IMR-90 (cell line): ENCODE results near the gene GSTM1. TPM values are rescaled to one million over a fixed set of nuclear protein-coding genes. Genes with fewer than 3 reads are reported as not detected.

Experiments
- ATAC-seq: fragments of 200-7000 bp; cut with Tn5 transposase; 2 replicates; pipeline ENCODE4 v1.9.1; 2020; ENCODE audit warnings: low read depth, mild to moderate bottlenecking, moderate library complexity
- BruUV-seq: library from RNA; stranded (reverse); fragments of 400-500 nt; replicated peaks from 2 replicates; lab custom pipeline; 2021; lab: Mats Ljungman, UMichigan
- CTCF ChIA-PET: fragments of 300-600 bp; formaldehyde crosslinking; extraction: SDS; loops from one replicate; lab custom pipeline; 2021; ENCODE audit warnings: antibody characterized with exemption; lab: Yijun Ruan, JAX
- POLR2A ChIA-PET: fragments of 300-600 bp; sonication (Branson Sonifier 250); formaldehyde crosslinking; loops from one replicate; lab custom pipeline; 2022; ENCODE audit warnings: antibody characterized with exemption; ENCODE audit not compliant: unreplicated experiment; lab: Charles Lee
- DNase-seq: peaks from one replicate; pipeline ENCODE4 v3.0.0; 2013
- H2AFZ ChIP-seq: replicated peaks from 2 replicates; pipeline ENCODE3; 2013; ENCODE audit warnings: low read length, mild to moderate bottlenecking; ENCODE audit not compliant: poor library complexity
- H2AK5ac ChIP-seq: 2 replicates; pipeline ENCODE4 v1.6.1; 2013; ENCODE audit warnings: low read depth, low read length, inconsistent platforms
- H2AK9ac ChIP-seq: replicated peaks from 2 replicates; pipeline ENCODE3; 2013; ENCODE audit warnings: mild to moderate bottlenecking, low read depth, low read length, moderate library complexity; ENCODE audit not compliant: poor library complexity
- H2BK120ac ChIP-seq: 2 replicates; pipeline ENCODE4 v1.6.1; 2013; ENCODE audit warnings: low read depth, low read length, inconsistent platforms
- H2BK15ac ChIP-seq: 3 replicates; pipeline ENCODE4 v1.6.1; 2013; ENCODE audit warnings: low read depth, low read length, inconsistent platforms
- H2BK20ac ChIP-seq: 2 replicates; pipeline ENCODE4 v1.6.1; 2013; ENCODE audit warnings: low read depth, mild to moderate bottlenecking, inconsistent platforms, low read length, moderate library complexity
- H2BK5ac ChIP-seq: 2 replicates; pipeline ENCODE4 v1.6.1; 2013; ENCODE audit warnings: mild to moderate bottlenecking, low read depth, low read length, inconsistent platforms; ENCODE audit not compliant: poor library complexity, severe bottlenecking
- H3K14ac ChIP-seq: replicated peaks from 2 replicates; pipeline ENCODE4 v1.6.1; 2013; ENCODE audit warnings: low read depth, low read length, inconsistent platforms
- H3K18ac ChIP-seq: 2 replicates; pipeline ENCODE4 v1.6.1; 2013; ENCODE audit warnings: low read depth, low read length, control low read depth
- H3K23ac ChIP-seq: 2 replicates; pipeline ENCODE4 v1.6.1; 2013; ENCODE audit warnings: low read depth, low read length, inconsistent platforms
- H3K27ac ChIP-seq: 2 replicates; pipeline ENCODE4 v1.5.1; 2013; ENCODE audit warnings: mild to moderate bottlenecking, control low read depth, low read length; ENCODE audit not compliant: insufficient read depth
- H3K27me3 ChIP-seq: 2 replicates; pipeline ENCODE4 v1.6.1; 2013; ENCODE audit warnings: low read length; ENCODE audit not compliant: control insufficient read depth, insufficient read depth
- H3K36me3 ChIP-seq: 2 replicates; pipeline ENCODE4 v1.6.1; 2013; ENCODE audit warnings: low read length, mixed read lengths; ENCODE audit not compliant: control insufficient read depth, insufficient read depth
- H3K4ac ChIP-seq: 2 replicates; pipeline ENCODE4 v1.6.1; 2013; ENCODE audit warnings: low read depth, low read length, inconsistent platforms
- H3K4me1 ChIP-seq: 2 replicates; pipeline ENCODE4 v1.6.1; 2013; ENCODE audit warnings: low read length, mixed read lengths; ENCODE audit not compliant: control insufficient read depth, insufficient read depth
- H3K4me2 ChIP-seq: 2 replicates; pipeline ENCODE4 v1.6.1; 2013; ENCODE audit warnings: low read depth, mild to moderate bottlenecking, control low read depth, low read length, moderate library complexity
- H3K4me3 ChIP-seq: 2 replicates; pipeline ENCODE4 v1.5.1; 2013; ENCODE audit warnings: low read depth, mild to moderate bottlenecking, control low read depth, low read length, moderate library complexity; ENCODE audit not compliant: insufficient read depth
- H3K56ac ChIP-seq: 2 replicates; pipeline ENCODE4 v1.6.1; 2013; ENCODE audit warnings: low read length, inconsistent platforms; ENCODE audit not compliant: insufficient read depth; ENCODE audit errors: extremely low read depth
- H3K79me1 ChIP-seq, 2 experiments: 2 replicates each; pipeline ENCODE4 v1.6.1; 2013; ENCODE audit warnings: low read length in 2 of 2, inconsistent platforms in 1 of 2, low read depth in 1 of 2
- H3K9ac ChIP-seq: 2 replicates; pipeline ENCODE4 v1.6.1; 2013; ENCODE audit warnings: low read depth, low read length, control low read depth
- H3K9me1 ChIP-seq: 2 replicates; pipeline ENCODE4 v1.6.1; 2013; ENCODE audit warnings: low read length, inconsistent platforms; ENCODE audit not compliant: insufficient read depth
- H3K9me3 ChIP-seq: 2 replicates; pipeline ENCODE4 v1.6.1; 2013; ENCODE audit warnings: low read length; ENCODE audit not compliant: control insufficient read depth, insufficient read depth
- H4K20me1 ChIP-seq: 2 replicates; pipeline ENCODE4 v1.6.1; 2013; ENCODE audit warnings: low read length, inconsistent platforms; ENCODE audit not compliant: insufficient read depth
- H4K5ac ChIP-seq: 2 replicates; pipeline ENCODE4 v1.6.1; 2013; ENCODE audit warnings: mild to moderate bottlenecking, low read depth, low read length, control low read depth
- H4K8ac ChIP-seq, 2 experiments: 2 replicates each; pipeline ENCODE4 v1.6.1; 2013; ENCODE audit warnings: low read depth in 2 of 2, low read length in 2 of 2, control low read depth in 1 of 2, inconsistent platforms in 1 of 2
- H4K91ac ChIP-seq: 2 replicates; pipeline ENCODE4 v1.6.1; 2013; ENCODE audit warnings: low read depth, low read length, inconsistent platforms; ENCODE audit not compliant: insufficient read depth
- BHLHE40 ChIP-seq: fragments of 150-350 bp; IDR thresholded peaks from 2 replicates; pipeline ENCODE4 v1.6.1; 2016; ENCODE audit warnings: mild to moderate bottlenecking, low read depth, low read length
- CEBPB ChIP-seq: IDR thresholded peaks from 2 replicates; pipeline ENCODE4 v1.6.1; 2012; ENCODE audit warnings: low read depth, low read length, improper control_type of control experiment
- CHD1 ChIP-seq: IDR thresholded peaks from 2 replicates; pipeline ENCODE4 v1.6.1; 2012; ENCODE audit warnings: low read depth, low read length, improper control_type of control experiment
- FOS ChIP-seq: fragments of 150-350 bp; IDR thresholded peaks from 2 replicates; pipeline ENCODE4 v1.6.1; 2016; ENCODE audit warnings: low read depth, low read length
- MAFK ChIP-seq: IDR thresholded peaks from 2 replicates; pipeline ENCODE4 v1.6.1; 2012; ENCODE audit warnings: low read depth, low read length, improper control_type of control experiment
- MAZ ChIP-seq: IDR thresholded peaks from 2 replicates; pipeline ENCODE4 v1.6.1; 2012; ENCODE audit warnings: low read depth, mild to moderate bottlenecking, low read length, improper control_type of control experiment, moderate library complexity, borderline replicate concordance
- MXI1 ChIP-seq: IDR thresholded peaks from 2 replicates; pipeline ENCODE4 v1.6.1; 2012; ENCODE audit warnings: low read depth, mild to moderate bottlenecking, low read length, moderate library complexity, borderline replicate concordance
- NFE2L2 ChIP-seq: fragments of 150-350 bp; IDR thresholded peaks from 2 replicates; pipeline ENCODE4 v1.6.1; 2016; ENCODE audit warnings: low read depth, mild to moderate bottlenecking, low read length
- POLR2A ChIP-seq: IDR thresholded peaks from 2 replicates; pipeline ENCODE4 v1.6.1; 2012; ENCODE audit warnings: mild to moderate bottlenecking, low read depth, low read length
- RAD21 ChIP-seq: IDR thresholded peaks from 2 replicates; pipeline ENCODE4 v1.6.1; 2012; ENCODE audit warnings: low read length, improper control_type of control experiment
- RCOR1 ChIP-seq: IDR thresholded peaks from 2 replicates; pipeline ENCODE4 v1.6.1; 2012; ENCODE audit warnings: mild to moderate bottlenecking, low read length, improper control_type of control experiment; ENCODE audit not compliant: insufficient replicate concordance
- RFX5 ChIP-seq: IDR thresholded peaks from 2 replicates; pipeline ENCODE4 v1.8.0; 2012; ENCODE audit warnings: low read depth, mild to moderate bottlenecking, low read length, moderate library complexity
- SMC3 ChIP-seq: fragments of 150-350 bp; IDR thresholded peaks from 2 replicates; pipeline ENCODE4 v1.6.1; 2016; ENCODE audit warnings: low read depth, mild to moderate bottlenecking, antibody characterized with exemption, low read length, moderate library complexity
- WGBS, 2 experiments: methylation state at CpG; one replicate each; pipeline versions ENCODE4 v1.1.5 to v1.1.7; 2013; ENCODE audit warnings: missing lambda C conversion rate in 2 of 2; ENCODE audit not compliant: insufficient read length in 1 of 2; ENCODE audit errors: extremely low coverage in 2 of 2; 5-methylcytosine and 5-hydroxymethylcytosine counted together
- dilution Hi-C: fragments of 300-500 bp; cut with HindIII; formaldehyde crosslinking; loops from one replicate; pipeline ENCODE4 v1.14.3; 2018; ENCODE audit warnings: low sequenced_read_pairs; ENCODE audit not compliant: unreplicated experiment
- in situ Hi-C: fragments of 300-500 bp; cut with MboI; formaldehyde crosslinking; loops from 3 replicates; pipeline ENCODE4 v1.14.3; 2019; ENCODE audit warnings: low sequenced_read_pairs, inconsistent platforms, mixed read lengths
- intact Hi-C: fragments of 100-400 bp; cut with micrococcal nuclease; formaldehyde crosslinking; loops from 2 replicates; pipeline ENCODE4 v1.10.0; 2022
- polyA plus RNA-seq, 3 experiments: library from polyadenylated mRNA; depleted of rRNA; stranded (reverse); fragments of >200 nt; gene quantifications; 2 replicates each; pipeline ENCODE4 v1.2.3, GENCODE V29; 2012; ENCODE audit warnings: low replicate concordance in 1 of 3
- total RNA-seq: library from RNA; depleted of rRNA; stranded (reverse); fragments of >200 nt; gene quantifications from 2 replicates; pipeline ENCODE4 v1.2.3, GENCODE V29; 2012
- TF ChIP-seq, protein P1 (sequence below): conservative IDR thresholded peaks from 2 replicates; pipeline ENCODE4 v1.5.1; 2012; ENCODE audit warnings: mild to moderate bottlenecking, low read depth, low read length, improper control_type of control experiment
- TF ChIP-seq, protein P2 (sequence below): fragments of 150-350 bp; IDR thresholded peaks from 2 replicates; pipeline ENCODE4 v1.6.1; 2017; ENCODE audit warnings: mild to moderate bottlenecking, antibody characterized with exemption, low read length, low read depth
- TF ChIP-seq, protein P3 (sequence below): fragments of 150-350 bp; IDR thresholded peaks from 2 replicates; pipeline ENCODE4 v1.6.1; 2016; ENCODE audit warnings: low read depth, mild to moderate bottlenecking, low read length, moderate library complexity, borderline replicate concordance

GSTM1 gene
- total and polyA plus RNA-seq, 2 of the 4 experiments (the other 2 are of a cell fraction), result not detected

DNA sequence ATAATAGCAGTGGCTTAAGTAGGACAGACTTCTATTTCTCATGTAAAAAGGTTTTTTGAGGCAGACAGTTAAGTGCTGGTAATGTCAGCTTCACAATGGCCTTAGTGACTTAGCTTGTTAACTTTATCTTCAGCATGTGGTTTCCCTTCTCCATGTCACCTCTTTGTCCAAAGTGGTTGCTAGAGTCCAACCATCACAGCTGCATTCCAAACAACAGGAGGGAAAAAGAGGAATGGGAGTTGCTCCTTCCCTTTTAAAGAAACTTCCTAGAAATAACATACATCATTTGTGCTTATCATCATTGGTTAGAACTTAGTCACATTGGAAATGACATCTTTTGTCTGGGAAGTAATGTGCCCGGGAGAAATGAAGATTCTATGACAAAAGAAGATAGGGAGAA lies 34.4 kb downstream of the GSTM1 start:
- Histone ChIP-seq H3K36me3 (no peaks in the 10 kb centered on the region), H2BK120ac (peak overlapping the region; percentile 16; the same call in 1 of the 2 replicates), H3K79me1 (no peaks in the 10 kb centered on the region), H4K20me1 (no peaks in the 10 kb centered on the region), H2AK9ac (no peak overlapping the region), H2AFZ (no peak overlapping the region), H2AK5ac (no peak overlapping the region), H3K27me3 (peaks cover 3% of the 10 kb centered on the region), H3K4me2 (no peak overlapping the region), H3K56ac (no peak overlapping the region), H3K4me1 (peaks cover 8% of the 10 kb centered on the region; the same call in 1 of the 2 replicates), H3K18ac (no peak overlapping the region), H3K4me3 (no peak overlapping the region), H3K14ac (no peak overlapping the region), H3K9ac (no peak overlapping the region), H2BK20ac (no peak overlapping the region), H3K23ac (no peak overlapping the region), H4K91ac (no peak overlapping the region), H3K9me3 (no peaks in the 10 kb centered on the region; the same call in 1 of the 2 replicates), H4K5ac (no peak overlapping the region), H3K9me1 (0 out of 2 replicates have a peak, but pooled peaks cover 3% of the 10 kb centered on the region), H3K4ac (no peak overlapping the region), H4K8ac (no peak overlapping the region), H3K27ac (no peak overlapping the region), H2BK15ac (no peak overlapping the region; the same call in 2 of the 3 replicates), H2BK5ac (no peak overlapping the region)
- intact Hi-C loops (loop anchor here (5.0 kb wide), 1 partner anchor 45 kb away; no protein-coding TSS in a partner anchor), dilution Hi-C loops (no loop called here), in situ Hi-C loops (no loop called here)
- no CpG with 5 or more reads among the region's 1 CpG for WGBS, 2 experiments
- POLR2A ChIA-PET, result interaction anchor here (0.6 kb wide), 1 partner anchor 56 kb away, joined by 3 read pairs; no protein-coding TSS in a partner anchor
- no peak for DNase-seq
- CTCF ChIA-PET, result interaction anchor here (1.1 kb wide), 1 partner anchor 176 kb away, joined by 3 read pairs; no protein-coding TSS in a partner anchor
- TF ChIP-seq MXI1 (no peak), MAZ (no peak), RAD21 (no peak), FOS (no peak), CHD1 (no peak), CEBPB (no peak), BHLHE40 (no peak), MAFK (no peak), RCOR1 (no peak), NFE2L2 (no peak), SMC3 (no peak), RFX5 (no peak), POLR2A (no peak)
- TF ChIP-seq, protein P1, sequence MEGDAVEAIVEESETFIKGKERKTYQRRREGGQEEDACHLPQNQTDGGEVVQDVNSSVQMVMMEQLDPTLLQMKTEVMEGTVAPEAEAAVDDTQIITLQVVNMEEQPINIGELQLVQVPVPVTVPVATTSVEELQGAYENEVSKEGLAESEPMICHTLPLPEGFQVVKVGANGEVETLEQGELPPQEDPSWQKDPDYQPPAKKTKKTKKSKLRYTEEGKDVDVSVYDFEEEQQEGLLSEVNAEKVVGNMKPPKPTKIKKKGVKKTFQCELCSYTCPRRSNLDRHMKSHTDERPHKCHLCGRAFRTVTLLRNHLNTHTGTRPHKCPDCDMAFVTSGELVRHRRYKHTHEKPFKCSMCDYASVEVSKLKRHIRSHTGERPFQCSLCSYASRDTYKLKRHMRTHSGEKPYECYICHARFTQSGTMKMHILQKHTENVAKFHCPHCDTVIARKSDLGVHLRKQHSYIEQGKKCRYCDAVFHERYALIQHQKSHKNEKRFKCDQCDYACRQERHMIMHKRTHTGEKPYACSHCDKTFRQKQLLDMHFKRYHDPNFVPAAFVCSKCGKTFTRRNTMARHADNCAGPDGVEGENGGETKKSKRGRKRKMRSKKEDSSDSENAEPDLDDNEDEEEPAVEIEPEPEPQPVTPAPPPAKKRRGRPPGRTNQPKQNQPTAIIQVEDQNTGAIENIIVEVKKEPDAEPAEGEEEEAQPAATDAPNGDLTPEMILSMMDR, result no peak
- TF ChIP-seq, protein P2, sequence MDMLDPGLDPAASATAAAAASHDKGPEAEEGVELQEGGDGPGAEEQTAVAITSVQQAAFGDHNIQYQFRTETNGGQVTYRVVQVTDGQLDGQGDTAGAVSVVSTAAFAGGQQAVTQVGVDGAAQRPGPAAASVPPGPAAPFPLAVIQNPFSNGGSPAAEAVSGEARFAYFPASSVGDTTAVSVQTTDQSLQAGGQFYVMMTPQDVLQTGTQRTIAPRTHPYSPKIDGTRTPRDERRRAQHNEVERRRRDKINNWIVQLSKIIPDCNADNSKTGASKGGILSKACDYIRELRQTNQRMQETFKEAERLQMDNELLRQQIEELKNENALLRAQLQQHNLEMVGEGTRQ, result no peak
- TF ChIP-seq, protein P3, sequence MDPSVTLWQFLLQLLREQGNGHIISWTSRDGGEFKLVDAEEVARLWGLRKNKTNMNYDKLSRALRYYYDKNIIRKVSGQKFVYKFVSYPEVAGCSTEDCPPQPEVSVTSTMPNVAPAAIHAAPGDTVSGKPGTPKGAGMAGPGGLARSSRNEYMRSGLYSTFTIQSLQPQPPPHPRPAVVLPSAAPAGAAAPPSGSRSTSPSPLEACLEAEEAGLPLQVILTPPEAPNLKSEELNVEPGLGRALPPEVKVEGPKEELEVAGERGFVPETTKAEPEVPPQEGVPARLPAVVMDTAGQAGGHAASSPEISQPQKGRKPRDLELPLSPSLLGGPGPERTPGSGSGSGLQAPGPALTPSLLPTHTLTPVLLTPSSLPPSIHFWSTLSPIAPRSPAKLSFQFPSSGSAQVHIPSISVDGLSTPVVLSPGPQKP, result no peak
- ATAC-seq, result no peak
- no TSS peak for BruUV-seq
